Activated CD8-positive, alpha-beta memory T cell treated with anti-CD3 and anti-CD28 coated beads, Interleukin-2, amount 10 ng/mL, durations not matched to agents 7 days and 5 days (primary cell): Measurements from ENCODE around the gene PLXND1. TPM values are rescaled to one million over a fixed set of nuclear protein-coding genes. Genes with fewer than 3 reads are reported as not detected.
A peak's percentile ranks its signal among the peaks of the same experiment; 100 is the strongest.

Experiments
- ATAC-seq: fragments of 150-1000 bp; cut with Tn5 transposase; one replicate; pipeline ENCODE4 v1.10.0; 2021; ENCODE audit warnings: moderate library complexity
- CTCF ChIA-PET: fragments of 350-600 bp; sonication (Branson Sonifier 250); formaldehyde crosslinking; loops from one replicate; lab custom pipeline; 2021; ENCODE audit warnings: antibody characterized with exemption; lab: Charles Lee
- DNase-seq: peaks from one replicate; pipeline ENCODE4 v3.0.0-alpha.2; 2020
- H3K27ac Mint-ChIP-seq: one replicate; pipeline ENCODE4 v1.8.0; 2021; ENCODE audit warnings: mild to moderate bottlenecking, mixed read lengths
- H3K27me3 Mint-ChIP-seq: one replicate; pipeline ENCODE4 v1.8.0; 2021; ENCODE audit warnings: mixed read lengths
- H3K36me3 Mint-ChIP-seq: one replicate; pipeline ENCODE4 v1.8.0; 2021; ENCODE audit warnings: mild to moderate bottlenecking, mixed read lengths
- H3K4me1 Mint-ChIP-seq: one replicate; pipeline ENCODE4 v1.8.0; 2021; ENCODE audit warnings: mixed read lengths
- H3K4me3 Mint-ChIP-seq: one replicate; pipeline ENCODE4 v1.8.0; 2021; ENCODE audit warnings: mild to moderate bottlenecking, moderate library complexity, mixed read lengths
- H3K9me3 Mint-ChIP-seq: one replicate; pipeline ENCODE4 v1.8.0; 2022; ENCODE audit warnings: low read depth, mixed read lengths
- total RNA-seq, 2 experiments: library from RNA; stranded (reverse); gene quantifications; one replicate each; pipeline ENCODE4 v1.2.3, GENCODE V29; 2021

Gene PLXND1
- total RNA-seq, 2 experiments from 2014 or later = 1.1 to 3.0 TPM

DNA sequence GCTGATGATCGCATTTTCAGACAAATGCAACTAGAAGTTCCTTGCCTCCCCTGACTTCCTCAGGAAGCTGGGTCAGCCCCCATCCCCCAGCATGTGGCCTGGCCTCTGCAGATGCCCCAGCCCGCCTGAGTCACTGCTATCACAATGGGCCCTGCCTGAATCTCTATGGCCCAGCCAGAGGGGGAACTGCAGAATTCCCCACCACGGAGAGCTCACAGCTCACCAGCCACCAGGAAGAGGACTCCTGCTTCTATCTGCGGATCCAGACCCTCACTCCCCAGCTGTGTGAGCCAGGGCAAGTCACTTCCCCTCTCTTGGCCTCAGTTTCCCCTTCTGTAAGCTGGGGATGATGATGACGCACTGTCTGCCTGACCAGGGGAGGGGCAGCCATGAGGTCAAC is 6.9 kb downstream of the PLXND1 start:
- no peaks in the 10 kb centered on the region for H3K9me3 Mint-ChIP-seq
- no peak overlapping the region for H3K4me3 Mint-ChIP-seq
- H3K36me3 Mint-ChIP-seq = no peaks in the 10 kb centered on the region
- H3K4me1 Mint-ChIP-seq = peaks cover 9% of the 10 kb centered on the region
- ATAC-seq = no peak
- CTCF ChIA-PET = no interaction called here
- no peak overlapping the region for H3K27ac Mint-ChIP-seq
- DNase-seq = no peak
- H3K27me3 Mint-ChIP-seq = peaks cover 78% of the 10 kb centered on the region

DNA sequence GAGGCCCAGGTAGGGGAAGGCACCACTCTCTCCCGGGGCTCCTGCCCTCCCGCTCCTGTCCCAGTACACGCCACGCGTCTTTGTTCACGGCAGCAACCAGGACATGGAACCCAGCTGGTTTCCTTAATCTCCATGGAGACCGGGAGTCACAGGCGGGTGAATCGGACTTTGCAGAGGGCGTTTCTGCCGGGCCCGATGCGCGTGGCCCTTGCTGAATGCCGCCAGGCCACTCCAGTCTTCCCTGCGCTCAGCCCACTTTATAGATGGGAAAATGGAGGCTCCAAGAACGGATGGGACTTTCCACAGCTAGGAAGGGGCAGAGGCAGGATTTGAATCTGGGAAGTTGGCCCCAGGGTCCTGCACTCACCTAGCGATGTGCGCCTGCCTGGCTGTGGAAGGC is 7.4 kb downstream of the PLXND1 start:
- Mint-ChIP-seq H3K36me3 (no peaks in the 10 kb centered on the region), H3K4me1 (peaks cover 14% of the 10 kb centered on the region), H3K27ac (no peak overlapping the region), H3K4me3 (no peak overlapping the region), H3K27me3 (peaks cover 78% of the 10 kb centered on the region), H3K9me3 (no peaks in the 10 kb centered on the region)
- ATAC-seq = no peak
- DNase-seq = no peak
- CTCF ChIA-PET = no interaction called here

DNA sequence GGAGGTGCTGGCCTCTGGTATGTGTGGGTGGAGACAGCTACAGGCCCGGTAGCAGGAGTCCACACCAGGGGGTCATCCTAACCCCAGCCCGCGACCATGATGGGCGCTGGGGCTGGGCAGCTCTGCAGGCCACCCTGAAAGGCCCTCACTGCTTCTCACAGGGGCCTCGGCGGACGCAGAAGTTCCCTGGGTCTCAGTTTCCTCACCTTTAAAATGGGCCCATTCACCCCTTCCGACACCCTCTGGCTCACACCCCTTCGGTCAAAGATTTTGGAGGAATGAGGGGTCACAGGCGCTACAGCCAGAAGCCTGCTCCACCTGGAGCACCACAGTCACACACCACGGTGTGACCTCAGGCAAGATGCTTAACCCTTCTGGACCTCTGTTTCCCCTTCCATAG is 8.0 kb downstream of the PLXND1 start:
- no peak for DNase-seq
- Mint-ChIP-seq H3K27ac (no peak overlapping the region), H3K4me3 (no peak overlapping the region), H3K9me3 (no peaks in the 10 kb centered on the region), H3K4me1 (peaks cover 20% of the 10 kb centered on the region), H3K36me3 (no peaks in the 10 kb centered on the region), H3K27me3 (peaks cover 76% of the 10 kb centered on the region)
- CTCF ChIA-PET = interaction anchor here (0.7 kb wide), 1 partner anchor 108 kb away, joined by 4 read pairs; no protein-coding TSS in a partner anchor
- no peak for ATAC-seq

- no peak overlapping the region for H3K27ac Mint-ChIP-seq
- DNase-seq (no peak), ATAC-seq (no peak)
- CTCF ChIA-PET = interaction anchor here (0.7 kb wide), 1 partner anchor 108 kb away, joined by 4 read pairs; no protein-coding TSS in a partner anchor
- no peaks in the 10 kb centered on the region for H3K36me3 Mint-ChIP-seq
- peaks cover 25% of the 10 kb centered on the region for H3K4me1 Mint-ChIP-seq
- H3K4me3 Mint-ChIP-seq = no peak overlapping the region
- peaks cover 76% of the 10 kb centered on the region for H3K27me3 Mint-ChIP-seq
- no peaks in the 10 kb centered on the region for H3K9me3 Mint-ChIP-seq
These were observed 8.5 kb downstream of the PLXND1 start for GRCh38 chr3:129598000-129598381.

DNA sequence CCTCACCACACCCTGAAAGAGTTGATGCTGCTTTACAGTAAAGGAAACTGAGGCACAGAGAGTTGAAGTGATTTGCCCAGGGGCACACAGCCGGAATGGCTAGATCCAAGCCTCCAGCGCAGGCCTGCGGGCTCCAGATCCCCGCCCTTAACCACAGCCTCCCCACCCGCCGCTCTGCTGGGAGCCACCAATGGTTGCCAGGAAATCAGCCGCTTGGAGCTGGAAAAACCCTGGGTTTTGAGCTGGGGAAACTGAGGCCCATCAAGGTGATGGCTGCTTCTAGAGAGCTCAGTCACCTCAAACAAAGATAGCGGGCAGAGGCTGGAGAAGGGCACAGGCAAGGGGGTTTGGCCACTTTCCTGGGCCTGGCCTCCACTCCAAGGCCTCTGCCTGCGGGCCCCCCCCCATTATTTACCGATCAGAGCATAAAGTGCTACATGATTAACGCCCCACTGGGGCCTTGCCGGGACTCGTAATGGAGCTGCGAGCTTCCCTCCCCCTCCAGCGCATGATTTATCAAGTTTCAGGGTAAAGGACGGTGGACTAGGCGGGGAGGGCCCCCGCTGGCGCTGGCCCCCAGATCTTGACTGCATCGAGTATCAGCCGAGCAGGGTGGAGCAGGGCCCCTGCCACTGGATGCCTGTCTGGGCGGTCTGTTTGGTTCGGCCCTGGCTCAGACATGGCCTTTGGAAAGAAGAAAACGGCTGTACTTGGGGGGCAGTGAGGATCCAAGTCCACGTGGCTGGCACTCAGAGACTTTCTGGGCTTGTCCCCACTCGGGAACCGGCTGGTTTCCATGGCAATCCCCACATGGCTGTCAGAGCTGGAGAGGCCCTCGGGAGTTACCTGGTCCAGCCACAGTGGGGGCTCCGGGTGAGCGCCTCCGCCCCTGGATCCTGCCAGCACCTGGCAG is 9.1 kb downstream of the PLXND1 start:
- ATAC-seq = no peak
- peaks cover 30% of the 10 kb centered on the region for H3K4me1 Mint-ChIP-seq
- CTCF ChIA-PET = interaction anchor here (1.3 to 1.9 kb wide), 2 partner anchors 8 to 107 kb away, joined by 4 to 8 read pairs; partner anchors contain the start of gene PLXND1
- H3K27me3 Mint-ChIP-seq = peaks cover 72% of the 10 kb centered on the region
- H3K36me3 Mint-ChIP-seq = no peaks in the 10 kb centered on the region
- H3K27ac Mint-ChIP-seq = no peak overlapping the region
- H3K4me3 Mint-ChIP-seq = no peak overlapping the region
- DNase-seq = no peak
- H3K9me3 Mint-ChIP-seq = no peaks in the 10 kb centered on the region

- ATAC-seq = no peak
- Mint-ChIP-seq H3K4me1 (peaks cover 32% of the 10 kb centered on the region), H3K27ac (no peak overlapping the region)
These were observed 10.0 kb downstream of the PLXND1 start for GRCh38 chr3:129596194-129597086.

GRCh38 chr3:129595544-129596193 is 10.8 kb downstream of the PLXND1 start:
- Mint-ChIP-seq H3K36me3 (no peaks in the 10 kb centered on the region), H3K27me3 (peaks cover 75% of the 10 kb centered on the region), H3K4me1 (peaks cover 32% of the 10 kb centered on the region), H3K27ac (no peak overlapping the region), H3K4me3 (no peak overlapping the region), H3K9me3 (no peaks in the 10 kb centered on the region)
- ATAC-seq (no peak), DNase-seq (no peak)
- CTCF ChIA-PET = interaction anchor here (1.0 to 1.9 kb wide), 4 partner anchors 10 to 105 kb away, joined by 3 to 8 read pairs (median 5); partner anchors contain the start of gene PLXND1

More at GRCh38 chr3:129596194-129597086, 10.0 kb downstream of the PLXND1 start:
- H3K4me3 Mint-ChIP-seq = no peak overlapping the region
- H3K36me3 Mint-ChIP-seq = no peaks in the 10 kb centered on the region
- H3K27me3 Mint-ChIP-seq = peaks cover 74% of the 10 kb centered on the region
- no peaks in the 10 kb centered on the region for H3K9me3 Mint-ChIP-seq
- CTCF ChIA-PET = interaction anchor here (1.0 to 1.9 kb wide), 4 partner anchors 9 to 106 kb away, joined by 3 to 8 read pairs (median 5); partner anchors contain the start of gene PLXND1
- DNase-seq = no peak

DNA sequence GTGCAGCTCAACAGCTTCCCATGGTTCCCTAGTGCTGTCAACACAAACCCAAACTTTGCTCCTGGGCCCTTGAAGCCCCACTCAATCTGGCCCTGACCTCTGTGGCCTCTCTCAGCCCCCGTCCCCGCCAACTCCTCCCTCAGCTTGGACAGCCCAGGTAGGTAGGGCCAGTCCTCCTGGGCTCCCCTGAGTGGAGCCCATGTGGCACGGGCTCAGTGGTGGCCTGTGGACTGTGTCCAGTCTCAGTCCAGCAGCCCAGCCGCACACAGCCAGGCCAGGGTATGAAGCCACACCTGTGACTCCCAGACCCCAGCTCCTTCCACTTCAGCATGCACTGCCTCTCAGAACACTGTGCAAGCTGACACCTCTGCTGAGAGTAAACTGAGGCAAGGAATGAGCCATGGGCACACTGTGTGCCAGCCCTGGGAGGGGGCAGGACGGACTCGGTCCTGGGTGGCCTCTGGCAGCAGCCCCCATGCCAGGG is 11.5 kb downstream of the PLXND1 start:
- Mint-ChIP-seq H3K27me3 (peaks cover 77% of the 10 kb centered on the region), H3K9me3 (no peaks in the 10 kb centered on the region), H3K4me3 (no peak overlapping the region), H3K36me3 (no peaks in the 10 kb centered on the region), H3K4me1 (peaks cover 32% of the 10 kb centered on the region), H3K27ac (no peak overlapping the region)
- DNase-seq (no peak), ATAC-seq (no peak)
- CTCF ChIA-PET = interaction anchor here (2.3 to 2.6 kb wide), 2 partner anchors 11 to 18 kb away, joined by 7 to 10 read pairs; partner anchors contain the start of gene PLXND1

- H3K27ac Mint-ChIP-seq = no peak overlapping the region
- H3K4me3 Mint-ChIP-seq = no peak overlapping the region
- no peaks in the 10 kb centered on the region for H3K36me3 Mint-ChIP-seq
- ATAC-seq (no peak), DNase-seq (no peak)
- no peaks in the 10 kb centered on the region for H3K9me3 Mint-ChIP-seq
- CTCF ChIA-PET = interaction anchor here (0.8 to 2.6 kb wide), 6 partner anchors 11 to 211 kb away, joined by 3 to 10 read pairs (median 6); partner anchors contain the start of gene PLXND1
- H3K4me1 Mint-ChIP-seq = peaks cover 29% of the 10 kb centered on the region
- H3K27me3 Mint-ChIP-seq = peaks cover 71% of the 10 kb centered on the region
These were observed 12.1 kb downstream of the PLXND1 start for GRCh38 chr3:129594409-129594808.

- CTCF ChIA-PET = interaction anchor here (0.8 to 2.6 kb wide), 6 partner anchors 12 to 211 kb away, joined by 3 to 10 read pairs (median 6); partner anchors contain the start of gene PLXND1
- Mint-ChIP-seq H3K4me3 (peak overlapping the region; percentile 41), H3K27ac (peak overlapping the region; percentile 72), H3K27me3 (peaks cover 67% of the 10 kb centered on the region), H3K36me3 (no peaks in the 10 kb centered on the region), H3K4me1 (peaks cover 28% of the 10 kb centered on the region), H3K9me3 (no peaks in the 10 kb centered on the region)
- ATAC-seq (peak; percentile 69), DNase-seq (peak; percentile 90)
These were observed 12.7 kb downstream of the PLXND1 start for GRCh38 chr3:129593595-129594339.

- ATAC-seq (peak; percentile 15), DNase-seq (no peak)
- H3K9me3 Mint-ChIP-seq = no peaks in the 10 kb centered on the region
- H3K4me1 Mint-ChIP-seq = peaks cover 25% of the 10 kb centered on the region
- no peak overlapping the region for H3K4me3 Mint-ChIP-seq
- no peaks in the 10 kb centered on the region for H3K36me3 Mint-ChIP-seq
- CTCF ChIA-PET = interaction anchor here (1.6 to 2.6 kb wide), 4 partner anchors 13 to 210 kb away, joined by 4 to 10 read pairs (median 8); partner anchors contain the start of gene PLXND1
- peaks cover 61% of the 10 kb centered on the region for H3K27me3 Mint-ChIP-seq
- H3K27ac Mint-ChIP-seq = peak overlapping the region; percentile 72
These were observed 13.3 kb downstream of the PLXND1 start for GRCh38 chr3:129593230-129593594.
